IMR-90 (cell line): ENCODE measurements around the gene GMFB. TPM values are rescaled to one million over a fixed set of nuclear protein-coding genes. Genes with fewer than 3 reads are reported as not detected.

Experiments used
- ATAC-seq: fragments of 200-7000 bp; cut with Tn5 transposase; 2 replicates; pipeline ENCODE4 v1.9.1; 2020; ENCODE audit warnings: low read depth, mild to moderate bottlenecking, moderate library complexity
- BruUV-seq: library from RNA; stranded (reverse); fragments of 400-500 nt; replicated peaks from 2 replicates; lab custom pipeline; 2021; lab: Mats Ljungman, UMichigan
- CTCF ChIA-PET: fragments of 300-600 bp; formaldehyde crosslinking; extraction: SDS; loops from one replicate; lab custom pipeline; 2021; ENCODE audit warnings: antibody characterized with exemption; lab: Yijun Ruan, JAX
- POLR2A ChIA-PET: fragments of 300-600 bp; sonication (Branson Sonifier 250); formaldehyde crosslinking; loops from one replicate; lab custom pipeline; 2022; ENCODE audit warnings: antibody characterized with exemption; ENCODE audit not compliant: unreplicated experiment; lab: Charles Lee
- DNase-seq: peaks from one replicate; pipeline ENCODE4 v3.0.0; 2013
- H2AFZ ChIP-seq: replicated peaks from 2 replicates; pipeline ENCODE3; 2013; ENCODE audit warnings: low read length, mild to moderate bottlenecking; ENCODE audit not compliant: poor library complexity
- H2AK5ac ChIP-seq: 2 replicates; pipeline ENCODE4 v1.6.1; 2013; ENCODE audit warnings: low read depth, low read length, inconsistent platforms
- H2AK9ac ChIP-seq: replicated peaks from 2 replicates; pipeline ENCODE3; 2013; ENCODE audit warnings: mild to moderate bottlenecking, low read depth, low read length, moderate library complexity; ENCODE audit not compliant: poor library complexity
- H2BK120ac ChIP-seq: 2 replicates; pipeline ENCODE4 v1.6.1; 2013; ENCODE audit warnings: low read depth, low read length, inconsistent platforms
- H2BK15ac ChIP-seq: 3 replicates; pipeline ENCODE4 v1.6.1; 2013; ENCODE audit warnings: low read depth, low read length, inconsistent platforms
- H2BK20ac ChIP-seq: 2 replicates; pipeline ENCODE4 v1.6.1; 2013; ENCODE audit warnings: low read depth, mild to moderate bottlenecking, inconsistent platforms, low read length, moderate library complexity
- H2BK5ac ChIP-seq: 2 replicates; pipeline ENCODE4 v1.6.1; 2013; ENCODE audit warnings: mild to moderate bottlenecking, low read depth, low read length, inconsistent platforms; ENCODE audit not compliant: poor library complexity, severe bottlenecking
- H3K14ac ChIP-seq: replicated peaks from 2 replicates; pipeline ENCODE4 v1.6.1; 2013; ENCODE audit warnings: low read depth, low read length, inconsistent platforms
- H3K18ac ChIP-seq: 2 replicates; pipeline ENCODE4 v1.6.1; 2013; ENCODE audit warnings: low read depth, low read length, control low read depth
- H3K23ac ChIP-seq: 2 replicates; pipeline ENCODE4 v1.6.1; 2013; ENCODE audit warnings: low read depth, low read length, inconsistent platforms
- H3K27ac ChIP-seq: 2 replicates; pipeline ENCODE4 v1.5.1; 2013; ENCODE audit warnings: mild to moderate bottlenecking, control low read depth, low read length; ENCODE audit not compliant: insufficient read depth
- H3K27me3 ChIP-seq: 2 replicates; pipeline ENCODE4 v1.6.1; 2013; ENCODE audit warnings: low read length; ENCODE audit not compliant: control insufficient read depth, insufficient read depth
- H3K36me3 ChIP-seq: 2 replicates; pipeline ENCODE4 v1.6.1; 2013; ENCODE audit warnings: low read length, mixed read lengths; ENCODE audit not compliant: control insufficient read depth, insufficient read depth
- H3K4ac ChIP-seq: 2 replicates; pipeline ENCODE4 v1.6.1; 2013; ENCODE audit warnings: low read depth, low read length, inconsistent platforms
- H3K4me1 ChIP-seq: 2 replicates; pipeline ENCODE4 v1.6.1; 2013; ENCODE audit warnings: low read length, mixed read lengths; ENCODE audit not compliant: control insufficient read depth, insufficient read depth
- H3K4me2 ChIP-seq: 2 replicates; pipeline ENCODE4 v1.6.1; 2013; ENCODE audit warnings: low read depth, mild to moderate bottlenecking, control low read depth, low read length, moderate library complexity
- H3K4me3 ChIP-seq: 2 replicates; pipeline ENCODE4 v1.5.1; 2013; ENCODE audit warnings: low read depth, mild to moderate bottlenecking, control low read depth, low read length, moderate library complexity; ENCODE audit not compliant: insufficient read depth
- H3K56ac ChIP-seq: 2 replicates; pipeline ENCODE4 v1.6.1; 2013; ENCODE audit warnings: low read length, inconsistent platforms; ENCODE audit not compliant: insufficient read depth; ENCODE audit errors: extremely low read depth
- H3K79me1 ChIP-seq, 2 experiments: 2 replicates each; pipeline ENCODE4 v1.6.1; 2013; ENCODE audit warnings: low read length in 2 of 2, inconsistent platforms in 1 of 2, low read depth in 1 of 2
- H3K9ac ChIP-seq: 2 replicates; pipeline ENCODE4 v1.6.1; 2013; ENCODE audit warnings: low read depth, low read length, control low read depth
- H3K9me1 ChIP-seq: 2 replicates; pipeline ENCODE4 v1.6.1; 2013; ENCODE audit warnings: low read length, inconsistent platforms; ENCODE audit not compliant: insufficient read depth
- H3K9me3 ChIP-seq: 2 replicates; pipeline ENCODE4 v1.6.1; 2013; ENCODE audit warnings: low read length; ENCODE audit not compliant: control insufficient read depth, insufficient read depth
- H4K20me1 ChIP-seq: 2 replicates; pipeline ENCODE4 v1.6.1; 2013; ENCODE audit warnings: low read length, inconsistent platforms; ENCODE audit not compliant: insufficient read depth
- H4K5ac ChIP-seq: 2 replicates; pipeline ENCODE4 v1.6.1; 2013; ENCODE audit warnings: mild to moderate bottlenecking, low read depth, low read length, control low read depth
- H4K8ac ChIP-seq, 2 experiments: 2 replicates each; pipeline ENCODE4 v1.6.1; 2013; ENCODE audit warnings: low read depth in 2 of 2, low read length in 2 of 2, control low read depth in 1 of 2, inconsistent platforms in 1 of 2
- H4K91ac ChIP-seq: 2 replicates; pipeline ENCODE4 v1.6.1; 2013; ENCODE audit warnings: low read depth, low read length, inconsistent platforms; ENCODE audit not compliant: insufficient read depth
- BHLHE40 ChIP-seq: fragments of 150-350 bp; IDR thresholded peaks from 2 replicates; pipeline ENCODE4 v1.6.1; 2016; ENCODE audit warnings: mild to moderate bottlenecking, low read depth, low read length
- CEBPB ChIP-seq: IDR thresholded peaks from 2 replicates; pipeline ENCODE4 v1.6.1; 2012; ENCODE audit warnings: low read depth, low read length, improper control_type of control experiment
- CHD1 ChIP-seq: IDR thresholded peaks from 2 replicates; pipeline ENCODE4 v1.6.1; 2012; ENCODE audit warnings: low read depth, low read length, improper control_type of control experiment
- FOS ChIP-seq: fragments of 150-350 bp; IDR thresholded peaks from 2 replicates; pipeline ENCODE4 v1.6.1; 2016; ENCODE audit warnings: low read depth, low read length
- MAFK ChIP-seq: IDR thresholded peaks from 2 replicates; pipeline ENCODE4 v1.6.1; 2012; ENCODE audit warnings: low read depth, low read length, improper control_type of control experiment
- MAZ ChIP-seq: IDR thresholded peaks from 2 replicates; pipeline ENCODE4 v1.6.1; 2012; ENCODE audit warnings: low read depth, mild to moderate bottlenecking, low read length, improper control_type of control experiment, moderate library complexity, borderline replicate concordance
- MXI1 ChIP-seq: IDR thresholded peaks from 2 replicates; pipeline ENCODE4 v1.6.1; 2012; ENCODE audit warnings: low read depth, mild to moderate bottlenecking, low read length, moderate library complexity, borderline replicate concordance
- NFE2L2 ChIP-seq: fragments of 150-350 bp; IDR thresholded peaks from 2 replicates; pipeline ENCODE4 v1.6.1; 2016; ENCODE audit warnings: low read depth, mild to moderate bottlenecking, low read length
- POLR2A ChIP-seq: IDR thresholded peaks from 2 replicates; pipeline ENCODE4 v1.6.1; 2012; ENCODE audit warnings: mild to moderate bottlenecking, low read depth, low read length
- RAD21 ChIP-seq: IDR thresholded peaks from 2 replicates; pipeline ENCODE4 v1.6.1; 2012; ENCODE audit warnings: low read length, improper control_type of control experiment
- RCOR1 ChIP-seq: IDR thresholded peaks from 2 replicates; pipeline ENCODE4 v1.6.1; 2012; ENCODE audit warnings: mild to moderate bottlenecking, low read length, improper control_type of control experiment; ENCODE audit not compliant: insufficient replicate concordance
- RFX5 ChIP-seq: IDR thresholded peaks from 2 replicates; pipeline ENCODE4 v1.8.0; 2012; ENCODE audit warnings: low read depth, mild to moderate bottlenecking, low read length, moderate library complexity
- SMC3 ChIP-seq: fragments of 150-350 bp; IDR thresholded peaks from 2 replicates; pipeline ENCODE4 v1.6.1; 2016; ENCODE audit warnings: low read depth, mild to moderate bottlenecking, antibody characterized with exemption, low read length, moderate library complexity
- USF2 ChIP-seq: fragments of 150-350 bp; IDR thresholded peaks from 2 replicates; pipeline ENCODE4 v1.6.1; 2017; ENCODE audit warnings: mild to moderate bottlenecking, antibody characterized with exemption, low read length, low read depth
- WGBS, 2 experiments: methylation state at CpG; one replicate each; pipeline versions ENCODE4 v1.1.5 to v1.1.7; 2013; ENCODE audit warnings: missing lambda C conversion rate in 2 of 2; ENCODE audit not compliant: insufficient read length in 1 of 2; ENCODE audit errors: extremely low coverage in 2 of 2; 5-methylcytosine and 5-hydroxymethylcytosine counted together
- dilution Hi-C: fragments of 300-500 bp; cut with HindIII; formaldehyde crosslinking; loops from one replicate; pipeline ENCODE4 v1.14.3; 2018; ENCODE audit warnings: low sequenced_read_pairs; ENCODE audit not compliant: unreplicated experiment
- in situ Hi-C: fragments of 300-500 bp; cut with MboI; formaldehyde crosslinking; loops from 3 replicates; pipeline ENCODE4 v1.14.3; 2019; ENCODE audit warnings: low sequenced_read_pairs, inconsistent platforms, mixed read lengths
- intact Hi-C: fragments of 100-400 bp; cut with micrococcal nuclease; formaldehyde crosslinking; loops from 2 replicates; pipeline ENCODE4 v1.10.0; 2022
- polyA plus RNA-seq, 3 experiments: library from polyadenylated mRNA; depleted of rRNA; stranded (reverse); fragments of >200 nt; gene quantifications; 2 replicates each; pipeline ENCODE4 v1.2.3, GENCODE V29; 2012; ENCODE audit warnings: low replicate concordance in 1 of 3
- total RNA-seq: library from RNA; depleted of rRNA; stranded (reverse); fragments of >200 nt; gene quantifications from 2 replicates; pipeline ENCODE4 v1.2.3, GENCODE V29; 2012
- TF ChIP-seq, protein P1 (sequence below): fragments of 150-350 bp; IDR thresholded peaks from 2 replicates; pipeline ENCODE4 v1.6.1; 2016; ENCODE audit warnings: low read depth, mild to moderate bottlenecking, low read length, moderate library complexity, borderline replicate concordance
- TF ChIP-seq, protein P2 (sequence below): conservative IDR thresholded peaks from 2 replicates; pipeline ENCODE4 v1.5.1; 2012; ENCODE audit warnings: mild to moderate bottlenecking, low read depth, low read length, improper control_type of control experiment

Gene GMFB
- total and polyA plus RNA-seq, 2 of the 4 experiments (the other 2 are of a cell fraction), result 22.4 to 59.1 TPM

- dilution Hi-C loops, result no loop called here
- POLR2A ChIA-PET, result no interaction called here
Measured at GRCh38 chr14:54459106-54459505, 29.7 kb downstream of the GMFB start.

More at GRCh38 chr14:54459106-54459505, 29.7 kb downstream of the GMFB start:
- Histone ChIP-seq H2BK5ac (no peak overlapping the region), H3K4me1 (no peaks in the 10 kb centered on the region), H3K27ac (no peak overlapping the region), H3K36me3 (no peaks in the 10 kb centered on the region), H3K79me1 (no peaks in the 10 kb centered on the region), H4K91ac (no peak overlapping the region), H3K9me1 (no peaks in the 10 kb centered on the region), H3K27me3 (no peaks in the 10 kb centered on the region), H3K4me2 (no peak overlapping the region), H2AK9ac (no peak overlapping the region), H3K9ac (no peak overlapping the region), H3K4me3 (no peak overlapping the region), H4K5ac (no peak overlapping the region), H2AK5ac (no peak overlapping the region), H3K23ac (no peak overlapping the region), H2BK20ac (no peak overlapping the region), H3K18ac (no peak overlapping the region), H2BK120ac (no peak overlapping the region), H4K20me1 (no peaks in the 10 kb centered on the region), H4K8ac (no peak overlapping the region), H3K4ac (no peak overlapping the region), H3K14ac (no peak overlapping the region), H2BK15ac (no peak overlapping the region), H3K9me3 (peaks cover 8% of the 10 kb centered on the region; the same call in 1 of the 2 replicates), H2AFZ (no peak overlapping the region), H3K56ac (no peak overlapping the region)
- ATAC-seq, result no peak
- WGBS, 2 experiments, result no CpG with 5 or more reads among the region's 3 CpGs
- CTCF ChIA-PET, result no interaction called here
- no peak for DNase-seq
- no TSS peak for BruUV-seq
- TF ChIP-seq, protein P1, sequence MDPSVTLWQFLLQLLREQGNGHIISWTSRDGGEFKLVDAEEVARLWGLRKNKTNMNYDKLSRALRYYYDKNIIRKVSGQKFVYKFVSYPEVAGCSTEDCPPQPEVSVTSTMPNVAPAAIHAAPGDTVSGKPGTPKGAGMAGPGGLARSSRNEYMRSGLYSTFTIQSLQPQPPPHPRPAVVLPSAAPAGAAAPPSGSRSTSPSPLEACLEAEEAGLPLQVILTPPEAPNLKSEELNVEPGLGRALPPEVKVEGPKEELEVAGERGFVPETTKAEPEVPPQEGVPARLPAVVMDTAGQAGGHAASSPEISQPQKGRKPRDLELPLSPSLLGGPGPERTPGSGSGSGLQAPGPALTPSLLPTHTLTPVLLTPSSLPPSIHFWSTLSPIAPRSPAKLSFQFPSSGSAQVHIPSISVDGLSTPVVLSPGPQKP, result no peak
- TF ChIP-seq BHLHE40, result no peak
- TF ChIP-seq NFE2L2, result no peak
- no peak for TF ChIP-seq CEBPB
- TF ChIP-seq RFX5, result no peak
- TF ChIP-seq USF2, result no peak
- TF ChIP-seq RAD21, result no peak
- TF ChIP-seq RCOR1, result no peak
- TF ChIP-seq POLR2A, result no peak
- no peak for TF ChIP-seq MAFK
- no peak for TF ChIP-seq MXI1
- TF ChIP-seq, protein P2, sequence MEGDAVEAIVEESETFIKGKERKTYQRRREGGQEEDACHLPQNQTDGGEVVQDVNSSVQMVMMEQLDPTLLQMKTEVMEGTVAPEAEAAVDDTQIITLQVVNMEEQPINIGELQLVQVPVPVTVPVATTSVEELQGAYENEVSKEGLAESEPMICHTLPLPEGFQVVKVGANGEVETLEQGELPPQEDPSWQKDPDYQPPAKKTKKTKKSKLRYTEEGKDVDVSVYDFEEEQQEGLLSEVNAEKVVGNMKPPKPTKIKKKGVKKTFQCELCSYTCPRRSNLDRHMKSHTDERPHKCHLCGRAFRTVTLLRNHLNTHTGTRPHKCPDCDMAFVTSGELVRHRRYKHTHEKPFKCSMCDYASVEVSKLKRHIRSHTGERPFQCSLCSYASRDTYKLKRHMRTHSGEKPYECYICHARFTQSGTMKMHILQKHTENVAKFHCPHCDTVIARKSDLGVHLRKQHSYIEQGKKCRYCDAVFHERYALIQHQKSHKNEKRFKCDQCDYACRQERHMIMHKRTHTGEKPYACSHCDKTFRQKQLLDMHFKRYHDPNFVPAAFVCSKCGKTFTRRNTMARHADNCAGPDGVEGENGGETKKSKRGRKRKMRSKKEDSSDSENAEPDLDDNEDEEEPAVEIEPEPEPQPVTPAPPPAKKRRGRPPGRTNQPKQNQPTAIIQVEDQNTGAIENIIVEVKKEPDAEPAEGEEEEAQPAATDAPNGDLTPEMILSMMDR, result no peak
- no peak for TF ChIP-seq CHD1
- no peak for TF ChIP-seq FOS
- no peak for TF ChIP-seq SMC3
- no peak for TF ChIP-seq MAZ
- intact Hi-C loops (no loop called here), in situ Hi-C loops (no loop called here)
